PC-9 (cell line): ENCODE results near the gene CAPZA1. TPM values are rescaled to one million over a fixed set of nuclear protein-coding genes. Genes with fewer than 3 reads are reported as not detected.

ENCODE experiments used
- BruUV-seq: library from RNA; stranded (reverse); fragments of 400-500 nt; replicated peaks from 2 replicates; lab custom pipeline; 2021; lab: Mats Ljungman, UMichigan
- CTCF ChIA-PET: fragments of 300-600 bp; sonication (Branson Sonifier 250); formaldehyde crosslinking; loops from one replicate; lab custom pipeline; 2022; ENCODE audit warnings: antibody characterized with exemption; lab: Charles Lee
- POLR2A ChIA-PET: fragments of 300-600 bp; sonication (Branson Sonifier 250); formaldehyde crosslinking; loops from one replicate; lab custom pipeline; 2022; ENCODE audit warnings: antibody characterized with exemption; ENCODE audit not compliant: unreplicated experiment; lab: Charles Lee
- DNase-seq, 2 experiments: peaks; one replicate each; pipeline versions ENCODE4 v3.0.0 to v3.0.0-alpha.2; 2015 to 2022; ENCODE audit warnings: mixed read lengths in 1 of 2
- H2AFZ ChIP-seq: fragments of 200-600 bp; sonication (generic); 2 replicates; pipeline ENCODE4 v1.8.1; 2017; ENCODE audit warnings: antibody characterized with exemption
- H3F3A ChIP-seq: fragments of 200-600 bp; sonication (generic); 2 replicates; pipeline ENCODE4 v1.8.1; 2017; ENCODE audit warnings: antibody characterized with exemption, mild to moderate bottlenecking, low read depth; ENCODE audit not compliant: insufficient read depth
- H3K27ac ChIP-seq: fragments of 200-600 bp; sonication (generic); 2 replicates; pipeline ENCODE4 v1.6.1; 2016; ENCODE audit warnings: mixed run types
- H3K27me3 ChIP-seq: fragments of 200-600 bp; sonication (generic); 2 replicates; pipeline ENCODE4 v1.6.1; 2016; ENCODE audit warnings: low read depth, mixed run types; ENCODE audit not compliant: insufficient read depth
- H3K36me3 ChIP-seq: fragments of 200-600 bp; sonication (generic); 2 replicates; pipeline ENCODE4 v1.6.1; 2016; ENCODE audit warnings: low read depth, mixed run types
- H3K4me1 ChIP-seq: fragments of 200-600 bp; sonication (generic); replicated peaks from 2 replicates; pipeline ENCODE4 v1.6.1; 2016; ENCODE audit warnings: mixed run types; ENCODE audit not compliant: insufficient read depth
- H3K4me2 ChIP-seq: fragments of 200-600 bp; sonication (generic); 2 replicates; pipeline ENCODE4 v1.6.1; 2017; ENCODE audit warnings: mixed run types
- H3K4me3 ChIP-seq: fragments of 200-600 bp; sonication (generic); 2 replicates; pipeline ENCODE4 v1.6.1; 2016; ENCODE audit warnings: mixed run types
- H3K79me2 ChIP-seq: fragments of 200-600 bp; sonication (generic); 2 replicates; pipeline ENCODE4 v1.6.1; 2017; ENCODE audit warnings: low read depth, mixed run types
- H3K9me2 ChIP-seq: fragments of 200-600 bp; sonication (generic); 2 replicates; pipeline ENCODE4 v1.8.1; 2017; ENCODE audit warnings: mild to moderate bottlenecking; ENCODE audit not compliant: insufficient read depth
- H3K9me3 ChIP-seq: fragments of 200-600 bp; sonication (generic); 2 replicates; pipeline ENCODE4 v1.8.1; 2016; ENCODE audit warnings: low read depth; ENCODE audit not compliant: insufficient read depth
- H4K20me1 ChIP-seq: fragments of 200-600 bp; sonication (generic); 2 replicates; pipeline ENCODE4 v1.8.1; 2017; ENCODE audit not compliant: insufficient read depth
- EZH2 ChIP-seq: fragments of 200-600 bp; sonication (generic); IDR thresholded peaks from 2 replicates; pipeline ENCODE4 v1.8.0; 2017; ENCODE audit warnings: antibody characterized with exemption, low read depth
- intact Hi-C: fragments of 100-400 bp; cut with micrococcal nuclease; formaldehyde crosslinking; loops from one replicate; pipeline ENCODE4 v1.10.0; 2022; ENCODE audit not compliant: unreplicated experiment
- total RNA-seq: library from RNA; stranded (reverse); gene quantifications from 2 replicates; pipeline ENCODE4 v1.2.3, GENCODE V29; 2021
- TF ChIP-seq, protein P1 (sequence below): fragments of 200-600 bp; sonication (generic); conservative IDR thresholded peaks from 2 replicates; pipeline ENCODE4 v1.6.1; 2017; ENCODE audit warnings: mixed run types, antibody characterized with exemption, mild to moderate bottlenecking, moderate library complexity

The CAPZA1 gene
- total RNA-seq, 1 experiment from 2014 or later = 145 TPM

DNA sequence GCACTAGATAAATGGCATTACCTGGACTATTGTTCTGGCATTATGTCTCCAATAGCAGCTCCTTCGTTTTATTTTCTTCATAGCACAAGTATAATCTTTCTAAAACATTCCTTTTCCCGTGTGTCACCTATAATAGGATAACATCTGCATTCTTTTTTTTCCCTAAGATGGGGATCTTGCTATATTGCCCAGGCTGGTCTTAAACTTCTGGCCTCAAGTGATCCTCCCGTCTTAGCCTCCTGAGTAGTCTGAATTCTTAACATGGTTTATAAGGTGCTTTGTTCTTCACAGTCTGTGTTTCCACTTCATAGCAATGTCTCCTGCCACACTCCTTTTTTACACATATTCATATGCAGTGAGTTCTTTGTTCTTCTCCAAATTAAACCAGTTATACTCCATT, 46.2 kb downstream of the CAPZA1 start:
- no TSS peak for BruUV-seq
- Histone ChIP-seq H3K36me3 (peaks cover 62% of the 10 kb centered on the region), H3K27ac (no peak overlapping the region), H3K27me3 (no peaks in the 10 kb centered on the region), H3F3A (peaks cover 10% of the 10 kb centered on the region; the same call in 1 of the 2 replicates), H3K9me2 (no peaks in the 10 kb centered on the region), H3K79me2 (no peaks in the 10 kb centered on the region), H3K4me2 (no peak overlapping the region), H3K4me3 (no peak overlapping the region), H2AFZ (no peak overlapping the region), H4K20me1 (no peaks in the 10 kb centered on the region; the same call in 1 of the 2 replicates), H3K4me1 (no peaks in the 10 kb centered on the region), H3K9me3 (no peaks in the 10 kb centered on the region)
- intact Hi-C loops = no loop called here
- TF ChIP-seq, protein P1, sequence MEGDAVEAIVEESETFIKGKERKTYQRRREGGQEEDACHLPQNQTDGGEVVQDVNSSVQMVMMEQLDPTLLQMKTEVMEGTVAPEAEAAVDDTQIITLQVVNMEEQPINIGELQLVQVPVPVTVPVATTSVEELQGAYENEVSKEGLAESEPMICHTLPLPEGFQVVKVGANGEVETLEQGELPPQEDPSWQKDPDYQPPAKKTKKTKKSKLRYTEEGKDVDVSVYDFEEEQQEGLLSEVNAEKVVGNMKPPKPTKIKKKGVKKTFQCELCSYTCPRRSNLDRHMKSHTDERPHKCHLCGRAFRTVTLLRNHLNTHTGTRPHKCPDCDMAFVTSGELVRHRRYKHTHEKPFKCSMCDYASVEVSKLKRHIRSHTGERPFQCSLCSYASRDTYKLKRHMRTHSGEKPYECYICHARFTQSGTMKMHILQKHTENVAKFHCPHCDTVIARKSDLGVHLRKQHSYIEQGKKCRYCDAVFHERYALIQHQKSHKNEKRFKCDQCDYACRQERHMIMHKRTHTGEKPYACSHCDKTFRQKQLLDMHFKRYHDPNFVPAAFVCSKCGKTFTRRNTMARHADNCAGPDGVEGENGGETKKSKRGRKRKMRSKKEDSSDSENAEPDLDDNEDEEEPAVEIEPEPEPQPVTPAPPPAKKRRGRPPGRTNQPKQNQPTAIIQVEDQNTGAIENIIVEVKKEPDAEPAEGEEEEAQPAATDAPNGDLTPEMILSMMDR = no peak
- no peak for TF ChIP-seq EZH2
- DNase-seq = no peak
- ChIA-PET CTCF (no interaction called here), POLR2A (no interaction called here)

- H3K79me2 ChIP-seq = no peaks in the 10 kb centered on the region
- intact Hi-C loops = no loop called here
- POLR2A ChIA-PET = no interaction called here
Measured at GRCh38 chr1:112666946-112667345, 47.3 kb downstream of the CAPZA1 start.

DNA sequence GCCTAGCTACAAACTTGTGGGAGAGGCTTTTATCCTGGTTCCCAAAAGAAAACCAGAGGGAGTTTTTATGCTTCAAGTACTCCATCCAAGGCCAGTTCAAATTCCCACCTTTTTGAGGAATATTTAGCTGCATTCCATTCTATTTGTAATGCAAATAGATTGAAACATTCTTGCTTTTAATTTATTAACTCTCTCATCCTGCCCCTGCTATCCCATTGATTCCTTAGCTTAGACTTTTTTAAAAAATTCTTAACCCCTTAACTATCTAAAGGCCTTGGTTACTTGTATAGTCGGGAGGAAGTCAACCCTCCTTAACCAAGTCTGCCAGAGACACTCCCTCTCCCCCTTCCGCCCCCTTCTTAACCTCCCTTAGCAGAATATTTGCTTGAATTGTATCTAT, 52.4 kb downstream of the CAPZA1 start:
- Histone ChIP-seq H3K4me1 (peaks cover 21% of the 10 kb centered on the region), H3K9me3 (no peaks in the 10 kb centered on the region), H4K20me1 (no peaks in the 10 kb centered on the region; the same call in 1 of the 2 replicates), H3K4me2 (no peak overlapping the region), H3K27me3 (no peaks in the 10 kb centered on the region), H3F3A (peaks cover 31% of the 10 kb centered on the region), H3K27ac (no peak overlapping the region), H3K9me2 (no peaks in the 10 kb centered on the region), H3K36me3 (peaks cover 46% of the 10 kb centered on the region), H3K79me2 (peaks cover 18% of the 10 kb centered on the region), H3K4me3 (no peak overlapping the region), H2AFZ (no peak overlapping the region)
- intact Hi-C loops = no loop called here
- POLR2A ChIA-PET = no interaction called here
- no TSS peak for BruUV-seq
- TF ChIP-seq, protein P1 = no peak
- TF ChIP-seq EZH2 = no peak
- DNase-seq = no peak
- CTCF ChIA-PET = no interaction called here

More at GRCh38 chr1:112666946-112667345, 47.3 kb downstream of the CAPZA1 start:
- H3K4me1 ChIP-seq = no peaks in the 10 kb centered on the region
- H3K36me3 ChIP-seq = peaks cover 59% of the 10 kb centered on the region
- peaks cover 15% of the 10 kb centered on the region; the same call in 1 of the 2 replicates for H3F3A ChIP-seq
- no peak overlapping the region for H2AFZ ChIP-seq
- no TSS peak for BruUV-seq
- no peaks in the 10 kb centered on the region; the same call in 1 of the 2 replicates for H4K20me1 ChIP-seq
- H3K27ac ChIP-seq = no peak overlapping the region
- no peak for TF ChIP-seq EZH2
- TF ChIP-seq, protein P1 = no peak
- no peak overlapping the region for H3K4me2 ChIP-seq
- H3K9me3 ChIP-seq = no peaks in the 10 kb centered on the region
- CTCF ChIA-PET = no interaction called here
- no peaks in the 10 kb centered on the region for H3K9me2 ChIP-seq
- no peak overlapping the region for H3K4me3 ChIP-seq
- no peaks in the 10 kb centered on the region for H3K27me3 ChIP-seq
- no peak for DNase-seq
